C4-2B (cell line): ENCODE results near the gene SEMA3E.

Experiments
- H3K27ac ChIP-seq: fragments of 450-650 bp; 2 replicates; pipeline ENCODE4 v1.5.1; 2017
- ZFX ChIP-seq: fragments of 450-650 bp; IDR thresholded peaks from 2 replicates; pipeline ENCODE4 v1.6.1; 2017
- TF ChIP-seq, protein P1 (sequence below): fragments of 450-650 bp; conservative IDR thresholded peaks from 2 replicates; pipeline ENCODE4 v1.5.1; 2017; ENCODE audit warnings: mild to moderate bottlenecking

SEMA3E gene

DNA sequence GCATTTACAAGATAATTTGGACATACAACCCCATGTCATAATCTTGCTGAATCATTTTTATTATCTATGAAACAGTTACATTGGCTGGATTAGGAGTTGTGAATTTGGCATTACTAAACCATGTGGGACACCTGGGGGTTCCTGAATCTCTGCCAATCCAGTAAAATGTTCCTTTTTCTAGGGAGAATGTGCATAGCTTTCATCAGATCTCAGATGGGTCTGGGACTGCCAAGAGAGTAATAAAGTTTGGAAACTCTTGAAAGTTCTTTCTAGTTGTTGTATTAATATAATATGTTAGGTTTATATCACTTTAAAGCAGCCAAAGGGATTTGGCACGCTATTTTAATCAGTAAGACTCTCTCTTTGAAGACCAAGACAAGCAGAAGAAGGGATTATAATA, 62.7 kb downstream of the SEMA3E start:
- TF ChIP-seq, protein P1, sequence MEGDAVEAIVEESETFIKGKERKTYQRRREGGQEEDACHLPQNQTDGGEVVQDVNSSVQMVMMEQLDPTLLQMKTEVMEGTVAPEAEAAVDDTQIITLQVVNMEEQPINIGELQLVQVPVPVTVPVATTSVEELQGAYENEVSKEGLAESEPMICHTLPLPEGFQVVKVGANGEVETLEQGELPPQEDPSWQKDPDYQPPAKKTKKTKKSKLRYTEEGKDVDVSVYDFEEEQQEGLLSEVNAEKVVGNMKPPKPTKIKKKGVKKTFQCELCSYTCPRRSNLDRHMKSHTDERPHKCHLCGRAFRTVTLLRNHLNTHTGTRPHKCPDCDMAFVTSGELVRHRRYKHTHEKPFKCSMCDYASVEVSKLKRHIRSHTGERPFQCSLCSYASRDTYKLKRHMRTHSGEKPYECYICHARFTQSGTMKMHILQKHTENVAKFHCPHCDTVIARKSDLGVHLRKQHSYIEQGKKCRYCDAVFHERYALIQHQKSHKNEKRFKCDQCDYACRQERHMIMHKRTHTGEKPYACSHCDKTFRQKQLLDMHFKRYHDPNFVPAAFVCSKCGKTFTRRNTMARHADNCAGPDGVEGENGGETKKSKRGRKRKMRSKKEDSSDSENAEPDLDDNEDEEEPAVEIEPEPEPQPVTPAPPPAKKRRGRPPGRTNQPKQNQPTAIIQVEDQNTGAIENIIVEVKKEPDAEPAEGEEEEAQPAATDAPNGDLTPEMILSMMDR = no peak
- TF ChIP-seq ZFX = no peak
- no peak overlapping the region for H3K27ac ChIP-seq

DNA sequence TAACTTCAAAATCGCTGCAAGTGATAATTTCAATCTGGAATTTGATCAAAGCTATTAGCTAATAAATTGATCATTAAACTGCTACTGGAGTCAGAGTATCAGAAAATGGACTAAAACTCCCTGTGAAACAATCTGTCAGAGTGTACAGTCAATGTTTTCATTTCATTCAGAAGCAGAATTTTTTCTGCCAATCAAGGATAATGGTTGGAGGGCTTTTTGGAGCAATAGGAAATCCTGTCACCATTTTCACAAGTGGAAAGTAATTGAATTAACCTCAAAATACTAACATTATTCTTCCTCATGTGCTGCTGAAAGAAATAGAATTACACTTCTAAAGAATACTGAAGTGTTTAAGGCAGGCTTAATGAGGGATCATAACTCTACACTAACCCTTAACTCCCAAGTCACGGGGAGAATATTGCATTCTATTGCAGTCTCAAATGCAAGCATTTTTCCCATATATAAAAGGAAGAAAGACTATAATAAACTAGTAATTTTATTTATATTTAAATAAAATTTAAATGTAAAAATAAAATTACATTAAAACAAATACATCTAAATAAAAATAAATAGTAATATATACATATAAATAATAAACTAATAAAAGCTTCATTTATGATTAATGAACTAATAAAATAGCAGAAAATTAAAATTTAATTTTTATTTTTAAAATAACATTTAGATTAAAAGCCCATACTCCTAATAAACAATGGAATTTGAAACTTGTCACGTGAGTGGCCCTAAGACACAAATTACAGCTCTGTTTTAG, 67.1 kb downstream of the SEMA3E start:
- no peak for TF ChIP-seq ZFX
- TF ChIP-seq, protein P1 = no peak
- no peak overlapping the region for H3K27ac ChIP-seq

DNA sequence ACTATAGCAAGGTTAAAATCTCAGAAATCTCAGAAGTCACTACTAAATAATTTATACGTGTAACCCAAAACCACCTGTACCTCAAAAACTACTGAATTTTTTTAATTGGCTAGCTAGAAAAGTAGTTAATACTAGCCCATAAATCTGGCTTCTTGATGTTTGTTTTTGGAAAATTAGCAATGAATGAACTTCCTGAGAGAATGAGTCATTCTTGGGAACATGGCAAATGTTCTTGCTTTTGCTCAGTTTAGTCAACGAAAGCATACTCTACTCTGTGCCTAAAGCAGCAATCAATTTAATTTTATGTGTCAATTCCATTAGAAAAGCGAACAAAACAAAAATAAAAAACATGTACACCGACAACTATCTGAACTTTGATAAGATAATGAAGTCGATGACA, 69.2 kb downstream of the SEMA3E start:
- TF ChIP-seq, protein P1 = no peak
- TF ChIP-seq ZFX = no peak
- H3K27ac ChIP-seq = no peak overlapping the region

DNA sequence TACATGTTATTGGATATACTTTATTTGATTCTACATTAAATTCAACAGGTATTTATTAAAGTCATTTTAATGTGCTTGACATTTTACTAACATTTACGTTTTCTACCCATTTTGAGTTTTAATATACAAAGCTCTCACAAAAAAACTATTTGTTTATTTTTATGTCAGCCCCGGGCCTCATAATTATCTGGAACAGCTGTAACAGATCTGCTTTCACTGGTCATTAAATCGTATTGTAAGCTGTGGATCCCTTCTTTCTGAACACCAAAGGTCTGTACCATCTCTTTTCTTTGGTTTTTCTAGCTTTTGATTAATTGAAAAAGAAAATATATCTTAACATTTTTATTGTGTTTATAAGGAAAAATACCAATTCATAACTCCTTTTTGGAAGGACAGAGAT, 73.5 kb downstream of the SEMA3E start:
- TF ChIP-seq ZFX = no peak
- TF ChIP-seq, protein P1 = no peak
- no peak overlapping the region for H3K27ac ChIP-seq

GRCh38 chr7:83574616-83575015, 74.3 kb downstream of the SEMA3E start:
- TF ChIP-seq, protein P1 = no peak
- TF ChIP-seq ZFX = no peak
- no peak overlapping the region for H3K27ac ChIP-seq

DNA sequence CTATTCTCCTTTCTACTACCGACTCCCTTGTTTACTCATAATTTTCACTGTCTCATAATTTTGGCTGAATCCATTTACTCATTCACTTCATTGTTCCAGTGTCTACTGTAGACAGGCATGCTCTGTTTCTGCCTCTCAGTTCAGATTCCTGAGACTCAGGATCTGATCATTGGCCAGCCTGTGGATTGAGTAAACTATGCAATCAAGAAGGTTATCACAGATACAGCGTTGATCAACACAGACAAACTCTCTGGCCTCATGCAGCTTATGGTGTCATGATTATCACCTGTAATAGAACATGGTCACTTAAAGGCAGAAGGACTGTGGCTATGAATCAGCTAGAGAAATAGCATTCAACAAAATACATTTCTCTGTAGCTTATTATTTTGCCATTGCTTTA, 86.0 kb downstream of the SEMA3E start:
- no peak for TF ChIP-seq ZFX
- TF ChIP-seq, protein P1 = no peak
- H3K27ac ChIP-seq = no peak overlapping the region

- TF ChIP-seq, protein P1 = no peak
- TF ChIP-seq ZFX = no peak
- no peak overlapping the region for H3K27ac ChIP-seq
These were observed 86.7 kb downstream of the SEMA3E start for GRCh38 chr7:83562289-83562688.
